Effector memory CD4-positive, alpha-beta T cell (primary cell): ENCODE measurements around the gene CCDC50.

Experiments
- DNase-seq, 3 donors: peaks; one replicate each; pipeline ENCODE4 v3.0.0-alpha.2; 2020
- H3K27ac ChIP-seq: 2 replicates; pipeline ENCODE4 v1.7.0; 2013; ENCODE audit warnings: mild to moderate bottlenecking, low read length, moderate library complexity; ENCODE audit not compliant: insufficient read depth, poor library complexity, severe bottlenecking
- H3K27me3 ChIP-seq: replicated peaks from 2 replicates; pipeline ENCODE4 v1.7.0; 2013; ENCODE audit warnings: mild to moderate bottlenecking, low read length; ENCODE audit not compliant: insufficient read depth, control insufficient read depth, poor library complexity, severe bottlenecking
- H3K36me3 ChIP-seq: 2 replicates; pipeline ENCODE4 v1.7.0; 2013; ENCODE audit warnings: mild to moderate bottlenecking, low read length, moderate library complexity; ENCODE audit not compliant: control insufficient read depth, insufficient read depth
- H3K4me1 ChIP-seq: 2 replicates; pipeline ENCODE4 v1.7.0; 2013; ENCODE audit warnings: low read length, mild to moderate bottlenecking; ENCODE audit not compliant: control insufficient read depth, insufficient read depth, poor library complexity, severe bottlenecking
- H3K4me3 ChIP-seq: 2 replicates; pipeline ENCODE4 v1.7.0; 2013; ENCODE audit warnings: low read length, low read depth, mild to moderate bottlenecking; ENCODE audit not compliant: insufficient read depth, poor library complexity, severe bottlenecking
- H3K9me3 ChIP-seq: 2 replicates; pipeline ENCODE4 v1.7.0; 2013; ENCODE audit warnings: mild to moderate bottlenecking, low read length, moderate library complexity; ENCODE audit not compliant: control insufficient read depth

Gene CCDC50

DNA sequence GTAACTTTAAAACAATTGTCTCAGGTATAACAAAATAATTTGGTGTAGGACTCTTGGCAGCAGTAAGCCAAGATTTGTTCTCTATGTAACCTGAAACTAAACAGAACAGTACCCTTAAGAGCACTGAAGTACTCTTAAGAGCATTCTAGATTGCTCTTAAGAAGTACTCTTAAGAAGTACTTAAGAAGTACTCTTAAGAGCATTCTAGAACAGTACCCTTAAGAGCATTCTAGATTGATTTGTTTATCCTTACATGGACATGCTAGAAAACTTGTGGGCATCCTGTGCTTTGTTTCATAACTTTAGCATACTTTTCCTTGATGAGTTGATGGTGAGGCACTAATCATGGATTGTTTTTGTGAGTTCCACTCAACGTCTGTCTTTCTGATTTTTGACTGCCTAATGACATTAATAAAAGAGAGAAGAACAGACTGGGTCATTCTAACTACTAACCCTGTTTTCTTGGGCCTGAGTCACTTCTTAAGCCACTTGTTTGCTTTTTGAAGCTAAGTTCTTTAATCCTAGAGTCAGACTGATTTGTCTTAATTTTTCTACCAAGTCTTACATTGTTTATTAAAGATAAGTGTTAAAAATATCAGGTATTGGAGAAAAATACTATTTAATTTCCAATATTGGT lies 58.4 kb downstream of the CCDC50 start:
- Histone ChIP-seq H3K27me3 (no peaks in the 10 kb centered on the region), H3K27ac (no peak overlapping the region), H3K4me3 (no peak overlapping the region), H3K9me3 (no peaks in the 10 kb centered on the region), H3K4me1 (no peaks in the 10 kb centered on the region), H3K36me3 (no peaks in the 10 kb centered on the region)
- DNase-seq, result no peak

DNA sequence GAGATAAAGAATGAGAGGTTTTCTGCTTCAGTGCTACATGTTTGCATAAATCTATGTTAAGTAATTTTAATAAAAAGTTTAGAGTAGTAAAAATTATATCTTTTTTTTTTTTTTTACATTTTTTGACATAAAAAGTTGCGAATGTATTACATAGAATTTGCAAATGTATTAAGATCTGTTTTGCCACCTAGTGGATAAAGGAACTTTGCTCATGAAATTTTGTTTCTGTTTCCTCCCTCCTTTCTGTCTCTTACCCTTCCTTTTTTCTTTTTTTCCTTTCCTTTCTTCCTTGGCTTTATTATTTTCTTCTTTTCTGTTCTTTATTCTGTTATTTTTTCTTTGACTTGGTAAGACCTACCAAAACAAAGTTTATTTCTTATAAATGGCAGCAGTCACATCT lies 59.6 kb downstream of the CCDC50 start:
- no peak for DNase-seq
- H3K27ac ChIP-seq, result no peak overlapping the region
- no peaks in the 10 kb centered on the region for H3K36me3 ChIP-seq
- H3K9me3 ChIP-seq, result no peaks in the 10 kb centered on the region
- no peaks in the 10 kb centered on the region for H3K4me1 ChIP-seq
- H3K4me3 ChIP-seq, result no peak overlapping the region
- H3K27me3 ChIP-seq, result no peaks in the 10 kb centered on the region

DNA sequence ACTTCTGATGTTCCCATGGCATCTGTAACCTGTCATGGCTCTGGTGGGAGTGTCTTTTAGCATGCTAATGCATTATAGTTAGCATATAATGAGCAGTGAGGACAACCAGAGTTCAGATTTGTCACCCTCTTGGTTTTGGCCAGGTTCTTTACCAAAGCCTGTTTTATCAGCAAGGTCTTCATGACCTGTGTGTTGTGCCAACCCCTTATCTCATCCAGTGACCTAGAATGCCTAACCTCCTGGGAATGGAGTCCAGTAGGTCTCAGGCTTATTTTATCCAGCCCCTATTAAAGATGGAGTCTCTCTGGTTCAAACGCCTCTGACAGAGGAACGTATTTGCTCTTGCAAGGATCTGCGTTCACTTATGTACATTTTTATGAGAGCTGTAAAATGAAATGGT lies 61.4 kb downstream of the CCDC50 start:
- H3K36me3 ChIP-seq, result no peaks in the 10 kb centered on the region
- H3K4me1 ChIP-seq, result no peaks in the 10 kb centered on the region
- no peak overlapping the region for H3K4me3 ChIP-seq
- H3K27ac ChIP-seq, result no peak overlapping the region
- H3K27me3 ChIP-seq, result no peaks in the 10 kb centered on the region
- no peaks in the 10 kb centered on the region for H3K9me3 ChIP-seq
- DNase-seq, result no peak

DNA sequence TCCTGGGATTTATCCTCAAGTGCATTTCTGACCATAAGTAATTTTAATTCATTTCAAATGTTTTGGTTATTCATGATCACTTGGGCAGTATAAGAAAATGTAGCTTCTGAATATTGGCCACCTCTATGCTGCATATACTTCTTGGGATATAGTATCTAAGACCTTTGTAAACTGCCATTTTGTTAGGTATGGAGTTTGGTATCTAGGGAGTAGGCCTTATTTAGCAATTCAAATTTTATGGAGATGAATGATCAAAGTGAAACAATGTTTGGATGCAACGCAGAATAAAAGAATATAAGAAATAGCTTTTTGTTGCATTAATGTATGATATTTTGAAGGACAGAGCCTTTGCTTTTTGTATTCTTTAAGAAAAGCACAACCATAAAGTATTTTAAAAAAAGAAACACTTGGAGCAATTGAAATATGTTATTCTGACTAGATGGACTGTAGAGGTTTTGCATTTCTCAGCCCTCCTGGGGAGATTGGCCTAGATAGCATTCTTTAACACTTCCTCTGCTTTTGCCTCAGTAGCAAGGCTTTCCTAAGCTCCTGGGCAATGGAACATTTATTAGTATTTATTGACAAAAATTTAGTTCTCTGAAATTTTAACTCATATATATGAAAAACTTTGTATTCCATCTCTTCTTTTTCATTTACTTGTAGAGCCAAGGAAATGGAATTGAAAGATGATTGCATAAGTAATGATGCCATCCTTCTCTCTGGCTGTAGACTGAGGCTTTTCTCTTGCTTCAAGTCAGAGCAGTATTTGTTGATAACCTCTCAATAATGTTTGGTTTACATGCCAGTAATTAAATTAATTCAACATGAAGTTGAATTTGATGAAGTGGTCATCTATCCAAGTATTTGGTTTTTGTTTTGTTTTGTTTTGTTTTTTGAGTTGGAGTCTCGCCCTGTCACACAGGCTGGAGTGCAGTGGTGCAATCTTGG lies 62.9 kb downstream of the CCDC50 start:
- DNase-seq, result no peak
- H3K4me3 ChIP-seq, result no peak overlapping the region
- no peaks in the 10 kb centered on the region for H3K27me3 ChIP-seq
- no peak overlapping the region for H3K27ac ChIP-seq
- H3K36me3 ChIP-seq, result no peaks in the 10 kb centered on the region
- no peaks in the 10 kb centered on the region for H3K9me3 ChIP-seq
- no peaks in the 10 kb centered on the region for H3K4me1 ChIP-seq

DNA sequence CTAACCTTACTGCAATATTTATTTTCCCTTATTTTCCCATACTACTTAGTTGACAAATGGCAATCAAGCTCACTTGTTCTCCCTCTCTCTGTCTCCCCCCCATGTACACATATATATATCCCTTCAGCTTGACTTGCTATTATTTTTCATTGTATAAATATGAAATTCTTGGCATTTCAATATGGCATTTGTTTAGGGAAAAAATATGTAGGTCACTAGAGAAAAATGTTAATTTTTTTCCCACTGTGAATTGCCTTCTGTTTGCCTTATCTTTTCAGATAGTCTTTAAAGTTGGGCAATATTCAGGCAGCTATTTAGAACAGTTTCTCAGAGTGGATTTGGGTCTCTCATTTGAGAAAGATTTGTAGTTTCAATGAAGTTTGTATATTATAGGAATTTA lies 64.0 kb downstream of the CCDC50 start:
- Histone ChIP-seq H3K36me3 (no peaks in the 10 kb centered on the region), H3K27me3 (no peaks in the 10 kb centered on the region), H3K27ac (no peak overlapping the region), H3K4me3 (no peak overlapping the region), H3K9me3 (no peaks in the 10 kb centered on the region), H3K4me1 (no peaks in the 10 kb centered on the region)
- no peak for DNase-seq

DNA sequence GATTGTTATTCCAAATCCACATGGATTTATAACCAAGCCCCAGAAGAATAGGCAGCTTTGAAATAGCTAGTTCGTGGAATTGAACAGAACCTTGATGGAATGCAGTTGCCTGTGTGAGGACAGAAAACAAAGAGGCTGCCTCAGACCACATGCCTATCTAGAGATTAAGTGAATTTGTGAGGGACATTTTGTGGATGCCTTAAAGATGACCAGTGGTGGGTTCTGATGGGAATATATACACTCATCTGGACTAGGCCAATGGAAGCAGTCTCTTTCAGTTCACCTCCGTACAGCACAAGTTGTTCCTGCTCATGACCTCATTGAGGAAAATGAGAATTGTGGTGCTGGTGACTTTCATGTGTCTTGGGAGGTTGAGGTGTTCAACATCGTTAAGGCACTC lies 68.6 kb downstream of the CCDC50 start:
- Histone ChIP-seq H3K4me3 (no peak overlapping the region), H3K36me3 (no peaks in the 10 kb centered on the region), H3K9me3 (no peaks in the 10 kb centered on the region), H3K4me1 (no peaks in the 10 kb centered on the region), H3K27ac (no peak overlapping the region), H3K27me3 (no peaks in the 10 kb centered on the region)
- DNase-seq, result no peak

DNA sequence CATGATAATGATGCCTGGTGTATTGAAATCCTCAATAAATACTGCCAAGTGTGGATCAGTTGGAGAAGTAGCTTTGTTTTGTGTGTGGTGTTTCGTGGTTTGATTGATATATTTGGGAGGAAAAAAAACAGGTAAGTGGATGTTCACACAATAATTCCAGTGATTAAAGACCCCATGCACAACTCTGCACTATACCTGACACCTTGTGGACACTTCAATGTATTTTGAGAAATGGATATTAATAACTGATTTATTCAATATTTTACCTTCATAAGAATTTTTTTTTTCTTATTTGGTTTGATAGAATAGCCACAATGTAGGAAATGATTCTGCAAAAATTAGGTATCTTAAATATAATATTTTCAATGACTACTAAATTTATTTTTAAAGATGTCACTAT lies 69.4 kb downstream of the CCDC50 start:
- Histone ChIP-seq H3K9me3 (no peaks in the 10 kb centered on the region), H3K4me1 (no peaks in the 10 kb centered on the region), H3K36me3 (no peaks in the 10 kb centered on the region), H3K4me3 (no peak overlapping the region), H3K27ac (no peak overlapping the region), H3K27me3 (no peaks in the 10 kb centered on the region)
- DNase-seq, result no peak

DNA sequence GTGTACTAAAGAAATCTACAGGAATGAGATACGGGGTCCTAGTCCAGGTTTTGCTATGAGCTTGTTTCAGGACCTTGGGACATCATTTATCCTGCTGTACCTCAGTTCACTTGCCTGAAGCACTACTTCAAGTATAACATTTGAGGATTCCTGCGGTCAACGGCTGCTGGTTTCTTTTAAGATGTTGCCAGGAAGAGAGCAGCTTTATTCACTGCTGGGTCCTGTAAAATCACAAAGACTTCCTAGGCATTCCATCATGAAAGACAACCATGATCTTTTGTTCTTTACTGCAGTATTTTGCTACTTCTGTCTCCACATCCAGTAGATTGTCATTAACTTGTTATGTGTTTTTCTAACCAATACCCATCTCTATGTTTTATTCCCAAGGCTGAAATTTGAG lies 70.7 kb downstream of the CCDC50 start:
- Histone ChIP-seq H3K27ac (no peak overlapping the region), H3K4me1 (no peaks in the 10 kb centered on the region), H3K4me3 (no peak overlapping the region), H3K36me3 (no peaks in the 10 kb centered on the region), H3K9me3 (no peaks in the 10 kb centered on the region), H3K27me3 (no peaks in the 10 kb centered on the region)
- DNase-seq, result no peak

DNA sequence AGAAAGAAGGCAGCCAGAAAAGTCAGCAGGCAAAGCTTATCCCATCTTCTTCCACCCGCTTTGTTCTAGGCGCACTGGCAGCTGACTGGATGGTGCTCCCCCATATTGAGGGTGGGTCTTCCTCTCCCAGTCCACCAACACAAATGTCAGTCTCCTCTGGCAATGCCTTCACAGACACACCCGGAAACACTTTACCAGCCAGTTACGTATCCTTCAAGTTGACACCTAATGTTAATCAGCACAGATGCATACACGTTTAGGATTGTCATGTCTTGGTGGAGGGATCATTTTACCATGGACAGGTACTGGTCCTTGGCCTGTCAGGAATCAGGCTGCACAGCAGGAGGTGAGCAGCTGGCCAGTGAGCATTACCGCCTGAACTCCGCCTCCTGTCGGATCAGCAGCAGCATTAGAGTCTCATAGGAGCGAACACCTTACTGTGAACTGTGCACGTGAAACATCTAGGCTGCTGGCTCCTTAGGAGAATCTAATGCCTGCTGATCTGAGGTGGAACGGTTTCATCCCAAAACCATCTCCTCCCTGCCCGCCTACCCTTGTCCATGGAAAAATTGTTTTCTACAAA lies 72.7 kb downstream of the CCDC50 start:
- Histone ChIP-seq H3K27me3 (no peaks in the 10 kb centered on the region), H3K27ac (no peak overlapping the region), H3K9me3 (no peaks in the 10 kb centered on the region), H3K4me3 (no peak overlapping the region), H3K36me3 (no peaks in the 10 kb centered on the region), H3K4me1 (no peaks in the 10 kb centered on the region)
- no peak for DNase-seq

DNA sequence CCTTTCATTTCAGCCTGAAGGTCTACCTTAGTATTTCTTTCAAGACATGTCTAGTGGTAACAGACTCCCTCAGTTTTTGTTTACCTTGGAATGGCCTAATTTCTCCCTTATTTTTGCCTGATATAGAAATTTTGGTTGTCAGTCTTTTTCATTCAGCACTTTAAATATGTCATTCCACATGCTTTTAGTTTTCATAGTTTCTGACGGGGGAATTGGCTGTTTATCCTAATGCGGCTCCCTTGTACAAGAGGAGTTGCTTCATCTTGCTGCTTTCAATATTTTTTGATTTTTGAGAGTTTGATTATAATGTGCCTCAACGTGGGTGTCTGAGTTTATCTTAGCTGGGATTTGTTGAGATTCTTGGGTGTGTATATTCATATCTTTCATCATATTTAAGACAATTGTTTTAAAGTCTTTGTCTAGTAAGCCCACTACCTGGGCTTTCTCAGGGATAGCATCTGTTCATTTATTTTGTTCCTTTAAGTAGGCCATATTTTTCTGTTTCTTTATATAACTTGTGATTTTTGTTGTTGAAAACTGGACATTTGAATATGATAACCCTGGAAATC lies 80.7 kb downstream of the CCDC50 start:
- H3K27me3 ChIP-seq, result no peaks in the 10 kb centered on the region
- H3K4me3 ChIP-seq, result no peak overlapping the region
- peaks cover 4% of the 10 kb centered on the region for H3K9me3 ChIP-seq
- H3K36me3 ChIP-seq, result no peaks in the 10 kb centered on the region
- H3K4me1 ChIP-seq, result no peaks in the 10 kb centered on the region
- H3K27ac ChIP-seq, result no peak overlapping the region
- DNase-seq, result no peak
